GM20431 (cell line): ENCODE results near the gene PKP4.

Experiments
- in situ Hi-C: fragments of 300-500 bp; cut with MseI, MboI; formaldehyde crosslinking; loops from one replicate; pipeline ENCODE4 v1.15.0; 2020; ENCODE audit warnings: low sequenced_read_pairs; ENCODE audit not compliant: unreplicated experiment

The PKP4 gene

GRCh38 chr2:158577141-158577540 is 120.4 kb downstream of the PKP4 start:
- in situ Hi-C loops = no loop called here

DNA sequence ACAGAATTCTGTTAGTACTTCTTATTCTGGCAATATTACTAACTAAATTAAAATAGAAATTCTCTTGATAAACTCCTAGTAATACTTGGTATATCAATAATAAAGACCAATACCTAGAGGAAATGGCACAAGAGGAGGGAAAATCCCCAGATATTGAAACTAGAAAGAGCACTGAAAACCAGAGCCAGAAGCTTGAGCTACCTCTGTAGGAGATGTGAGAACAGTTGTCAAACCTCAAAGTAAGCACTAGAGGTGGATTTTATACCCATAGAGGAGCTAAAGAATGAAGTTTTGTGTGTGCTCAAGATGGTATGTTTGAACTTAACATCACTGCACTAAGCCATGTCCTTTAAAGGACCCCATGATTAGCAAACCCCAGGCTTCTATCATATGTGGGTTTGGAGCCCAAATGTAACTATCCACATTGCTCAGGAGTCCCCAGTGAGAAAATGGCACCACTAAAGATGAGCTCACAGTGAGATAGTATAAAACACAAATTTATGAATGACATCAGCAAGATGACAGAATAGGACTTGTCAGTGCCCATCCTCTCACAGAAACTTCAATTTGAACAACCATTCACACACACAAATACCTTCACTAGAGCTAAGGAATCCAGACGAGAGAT is 122.1 kb downstream of the PKP4 start:
- in situ Hi-C loops = no loop called here

- in situ Hi-C loops = no loop called here
These were observed 123.2 kb downstream of the PKP4 start for GRCh38 chr2:158579928-158580327.

DNA sequence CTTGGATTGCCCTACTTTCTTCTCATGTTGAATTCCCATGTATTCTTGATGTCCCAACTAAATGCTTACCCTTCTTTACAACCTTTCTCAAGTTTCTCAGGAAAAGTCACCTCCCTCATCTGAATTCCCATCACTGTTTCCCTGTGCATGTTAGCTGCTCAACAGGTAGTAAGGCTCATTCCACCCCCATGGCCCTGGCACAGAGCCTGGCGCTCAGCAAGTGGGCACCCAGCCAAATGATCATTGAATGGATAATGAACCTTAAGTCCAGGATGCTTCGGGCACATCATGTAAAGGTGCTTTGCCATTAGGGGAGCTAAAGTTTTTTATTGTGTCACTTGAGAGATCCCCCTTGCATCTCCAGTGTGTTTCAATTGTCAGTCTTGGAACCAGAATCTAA is 124.0 kb downstream of the PKP4 start:
- in situ Hi-C loops = no loop called here

- in situ Hi-C loops = no loop called here
These were observed 125.9 kb downstream of the PKP4 start for GRCh38 chr2:158582670-158583069.

DNA sequence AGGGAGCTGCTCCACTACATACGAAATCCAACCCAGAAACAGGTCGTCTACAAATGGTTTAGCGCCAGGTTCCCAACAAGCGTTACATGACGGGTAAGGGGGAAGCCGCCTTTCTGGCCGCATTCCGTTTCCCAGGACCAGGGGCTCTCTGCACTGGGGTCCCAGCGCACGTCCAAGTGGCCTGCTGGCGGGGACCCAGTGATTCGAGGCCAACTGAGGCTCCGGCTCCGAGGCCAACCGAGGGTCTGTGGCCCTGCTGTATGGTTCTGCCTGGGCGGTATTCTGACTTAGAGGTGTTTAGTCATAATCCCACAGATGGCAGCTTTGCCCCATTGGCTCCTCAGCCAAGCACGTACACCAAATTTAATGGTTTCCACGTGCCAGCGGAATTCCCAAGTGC is 127.2 kb downstream of the PKP4 start:
- in situ Hi-C loops = no loop called here

GRCh38 chr2:158586491-158586890 is 129.7 kb downstream of the PKP4 start:
- in situ Hi-C loops = no loop called here

- in situ Hi-C loops = no loop called here
These were observed 132.6 kb downstream of the PKP4 start for GRCh38 chr2:158589303-158589702.

DNA sequence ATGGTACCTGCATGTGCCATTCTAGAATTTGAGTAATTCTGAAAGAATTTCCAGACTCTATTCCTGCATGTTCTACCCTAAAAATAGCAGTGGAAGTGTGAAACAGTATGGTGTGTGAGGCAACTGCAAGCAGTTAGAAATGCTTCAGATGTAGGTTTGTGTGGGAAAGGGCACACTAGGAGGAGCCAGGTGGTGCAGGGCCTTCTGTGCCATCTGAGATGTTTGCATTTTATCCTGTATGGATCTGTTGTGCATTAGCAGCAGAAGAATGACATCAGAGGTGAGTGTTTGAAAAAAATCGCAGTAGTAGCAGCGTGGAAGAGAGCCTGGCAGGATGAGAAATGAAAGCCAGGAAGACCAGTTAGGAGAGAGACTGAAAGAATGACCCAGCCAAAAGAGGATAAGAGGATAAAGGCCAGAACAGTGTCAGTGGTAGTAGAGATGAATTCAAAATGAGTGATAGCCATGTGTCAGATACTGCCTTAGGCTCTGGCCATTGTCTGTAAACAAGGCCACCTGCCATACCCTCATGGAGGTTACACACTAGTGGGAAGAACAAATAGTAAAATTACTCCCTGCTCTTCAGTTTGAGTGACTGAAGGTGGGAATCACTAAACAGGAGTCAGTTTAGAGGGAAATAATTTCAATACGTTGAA is 142.2 kb downstream of the PKP4 start:
- in situ Hi-C loops = no loop called here

DNA sequence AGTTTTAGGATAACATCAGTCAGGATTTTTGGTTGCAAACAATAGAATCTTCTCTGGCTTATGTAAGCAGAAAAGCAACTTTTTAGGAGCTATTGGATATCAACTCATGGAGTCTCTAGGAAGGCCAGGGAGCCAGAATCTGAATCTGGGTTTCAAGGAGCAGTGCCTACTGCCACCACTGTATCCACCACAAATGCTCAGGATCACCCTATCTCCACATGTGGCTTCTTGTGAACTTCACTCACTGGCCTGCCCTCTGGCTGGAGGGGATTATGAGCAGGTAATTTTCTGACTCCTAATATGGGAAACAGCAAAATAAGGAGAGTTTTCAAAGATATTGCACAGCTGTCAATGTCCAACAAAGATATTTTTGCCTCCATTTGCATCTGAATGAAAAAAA is 142.9 kb downstream of the PKP4 start:
- in situ Hi-C loops = no loop called here

DNA sequence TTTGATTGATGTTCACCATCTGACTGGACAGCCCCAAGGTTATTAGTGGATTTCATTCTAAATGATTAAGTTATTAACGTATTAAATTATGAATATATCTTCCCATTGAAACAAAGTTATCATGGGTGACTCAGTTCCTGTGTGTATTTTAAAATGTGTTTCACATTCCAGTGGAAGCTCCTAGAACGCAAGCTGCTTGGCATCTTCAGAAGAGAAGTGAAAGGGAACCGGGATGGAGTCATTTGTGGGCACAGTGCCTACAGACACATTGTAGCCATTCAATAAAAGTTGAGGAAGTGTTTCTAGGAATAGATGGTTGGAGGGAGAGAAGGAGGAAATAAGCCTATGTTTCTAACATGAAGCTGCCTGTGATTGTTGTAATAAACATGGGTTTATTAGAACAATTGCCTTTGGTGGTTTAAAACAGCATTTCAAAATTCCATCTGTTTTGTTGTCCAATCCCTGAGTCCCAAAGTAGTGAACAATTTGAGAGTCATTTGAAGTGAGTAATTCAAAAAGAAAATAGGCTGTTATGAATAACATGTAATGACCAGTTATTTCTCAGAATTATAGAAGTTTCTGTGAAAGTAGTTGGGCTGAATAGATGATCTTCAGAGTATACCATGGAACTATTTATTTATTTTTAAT is 143.5 kb downstream of the PKP4 start:
- in situ Hi-C loops = no loop called here

- in situ Hi-C loops = no loop called here
These were observed 145.3 kb downstream of the PKP4 start for GRCh38 chr2:158602027-158602426.

DNA sequence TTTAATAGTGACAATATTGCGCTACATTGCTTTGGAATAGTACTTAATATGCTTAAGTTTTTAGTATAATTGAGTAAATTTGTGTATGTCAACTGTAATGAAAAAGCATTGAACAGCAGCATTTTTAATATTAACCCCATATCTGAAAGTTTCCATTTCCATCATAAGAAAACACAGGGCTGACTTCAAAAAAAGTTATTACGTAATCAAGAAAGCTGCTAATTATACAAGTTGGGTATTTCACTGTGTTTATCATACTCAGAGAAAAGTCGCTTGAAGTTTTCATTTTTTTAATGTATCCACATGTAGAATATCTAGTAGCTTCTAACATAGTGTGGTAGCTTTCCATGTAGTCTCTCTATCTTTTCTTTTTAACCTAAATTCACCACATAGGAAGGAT is 146.5 kb downstream of the PKP4 start:
- in situ Hi-C loops = no loop called here

GRCh38 chr2:158603986-158604385 is 147.2 kb downstream of the PKP4 start:
- in situ Hi-C loops = no loop called here

GRCh38 chr2:158610059-158610458 is 153.3 kb downstream of the PKP4 start:
- in situ Hi-C loops = no loop called here

DNA sequence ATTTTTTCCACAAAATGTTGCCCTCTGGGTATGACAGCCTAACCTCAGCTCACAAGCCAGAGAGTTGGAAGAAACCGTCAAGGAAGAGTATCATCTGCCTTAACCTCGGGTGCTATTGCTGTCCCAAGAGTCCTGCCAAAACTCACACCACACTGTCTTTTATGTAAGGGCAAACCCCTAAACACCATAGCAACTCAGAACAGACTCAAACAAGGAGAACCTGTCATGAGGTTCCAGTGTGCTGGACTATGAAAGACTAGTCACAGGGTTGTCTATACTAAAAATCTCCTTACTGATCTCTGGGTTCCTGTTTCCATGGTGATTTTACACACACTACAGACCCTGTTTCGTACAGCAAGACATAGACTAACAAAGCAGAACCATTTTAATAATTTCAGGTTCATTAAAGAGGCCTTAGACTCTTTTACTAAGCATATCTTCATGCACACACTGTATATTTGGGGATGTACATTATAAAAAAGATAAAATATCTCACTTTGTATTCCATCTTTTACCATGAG is 159.8 kb downstream of the PKP4 start:
- in situ Hi-C loops = no loop called here

- in situ Hi-C loops = no loop called here
These were observed 162.2 kb downstream of the PKP4 start for GRCh38 chr2:158618891-158619490.

DNA sequence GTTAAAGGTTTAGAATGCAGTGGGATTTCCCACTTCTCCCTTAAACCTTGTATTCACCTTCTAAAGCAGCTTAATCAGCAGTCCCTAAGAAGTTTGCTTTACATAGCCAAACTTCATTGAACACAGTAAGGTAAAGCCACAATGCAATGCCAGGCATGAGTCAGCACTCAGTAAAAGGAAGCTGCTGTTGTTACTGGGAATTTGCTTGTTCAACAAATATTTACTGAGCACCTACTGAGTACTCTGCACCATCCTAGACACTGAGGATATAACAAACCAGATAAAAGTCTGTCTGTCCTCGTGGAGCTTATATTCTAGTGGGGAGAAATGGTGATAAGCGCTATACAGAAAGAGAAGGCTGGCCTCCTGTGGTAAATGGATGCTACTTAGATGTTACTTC is 162.7 kb downstream of the PKP4 start:
- in situ Hi-C loops = no loop called here

DNA sequence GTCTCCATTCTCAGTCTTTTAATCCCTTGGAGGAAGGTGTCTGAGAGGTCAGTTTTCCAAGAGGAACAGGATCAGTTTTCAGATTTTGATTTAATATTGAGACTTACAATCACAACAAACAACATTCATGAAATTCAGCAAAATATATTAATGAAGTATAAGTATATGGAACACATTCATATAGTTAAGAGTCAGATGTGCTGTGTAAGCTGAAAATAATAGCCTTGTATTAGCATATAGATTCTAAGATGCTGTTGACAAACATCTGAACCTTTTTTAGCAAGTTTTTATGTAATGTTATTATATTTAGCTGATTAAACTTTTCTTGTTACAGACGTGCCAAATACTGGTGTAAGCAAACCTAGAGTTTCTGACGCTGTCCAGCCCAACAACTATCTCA is 163.9 kb downstream of the PKP4 start:
- in situ Hi-C loops = no loop called here

DNA sequence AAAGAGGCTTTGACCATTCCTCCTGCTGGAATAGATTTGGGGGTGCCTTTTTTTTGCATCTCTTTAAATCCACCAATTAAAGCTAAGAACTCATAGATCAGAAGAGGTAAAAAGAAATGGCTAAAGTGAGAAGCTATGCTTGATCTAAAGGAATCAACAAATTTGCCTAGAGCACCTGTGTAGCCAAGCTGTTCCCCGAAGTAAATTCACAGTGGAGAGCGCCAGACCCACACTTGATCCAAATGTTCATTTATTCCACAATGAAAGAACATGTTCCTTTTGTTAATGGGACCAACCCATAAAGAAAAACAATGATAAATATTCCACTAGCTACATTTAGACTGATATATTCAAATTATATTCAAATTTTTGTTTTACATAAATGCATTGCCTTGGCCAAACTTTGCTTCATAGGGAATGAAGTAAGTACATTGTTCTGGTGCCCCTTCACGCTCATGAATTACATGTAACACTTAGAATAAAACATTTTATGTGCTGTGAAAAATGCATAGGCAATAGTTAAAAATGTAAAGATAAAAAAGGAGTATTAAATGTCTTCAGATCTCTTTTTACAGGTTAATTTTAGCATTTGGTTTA is 167.4 kb downstream of the PKP4 start:
- in situ Hi-C loops = no loop called here

DNA sequence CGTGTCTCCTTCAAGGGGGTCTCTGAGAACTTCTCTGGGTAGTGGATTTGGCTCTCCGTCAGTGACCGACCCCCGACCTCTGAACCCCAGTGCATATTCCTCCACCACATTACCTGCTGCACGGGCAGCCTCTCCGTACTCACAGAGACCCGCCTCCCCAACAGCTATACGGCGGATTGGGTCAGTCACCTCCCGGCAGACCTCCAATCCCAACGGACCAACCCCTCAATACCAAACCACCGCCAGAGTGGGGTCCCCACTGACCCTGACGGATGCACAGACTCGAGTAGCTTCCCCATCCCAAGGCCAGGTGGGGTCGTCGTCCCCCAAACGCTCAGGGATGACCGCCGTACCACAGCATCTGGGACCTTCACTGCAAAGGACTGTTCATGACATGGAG is 168.2 kb downstream of the PKP4 start:
- in situ Hi-C loops = no loop called here
